Stimulated activated CD8-positive, alpha-beta memory T cell treated with anti-CD3 and anti-CD28 coated beads, Interleukin-15, amount 100 ng/mL, for 4 hours (primary cell): Measurements from ENCODE around the gene LDHD.
"Not testable (repeated sequence)": the region's sequence is repeated elsewhere in the genome, so short reads cannot be mapped to it uniquely, and the experiment has no call there.

Source experiments
- DNase-seq, 2 donors: peaks; one replicate each; pipeline ENCODE4 v3.0.0-alpha.2; 2020; ENCODE audit warnings: low read depth in 2 of 2

Gene LDHD

DNA sequence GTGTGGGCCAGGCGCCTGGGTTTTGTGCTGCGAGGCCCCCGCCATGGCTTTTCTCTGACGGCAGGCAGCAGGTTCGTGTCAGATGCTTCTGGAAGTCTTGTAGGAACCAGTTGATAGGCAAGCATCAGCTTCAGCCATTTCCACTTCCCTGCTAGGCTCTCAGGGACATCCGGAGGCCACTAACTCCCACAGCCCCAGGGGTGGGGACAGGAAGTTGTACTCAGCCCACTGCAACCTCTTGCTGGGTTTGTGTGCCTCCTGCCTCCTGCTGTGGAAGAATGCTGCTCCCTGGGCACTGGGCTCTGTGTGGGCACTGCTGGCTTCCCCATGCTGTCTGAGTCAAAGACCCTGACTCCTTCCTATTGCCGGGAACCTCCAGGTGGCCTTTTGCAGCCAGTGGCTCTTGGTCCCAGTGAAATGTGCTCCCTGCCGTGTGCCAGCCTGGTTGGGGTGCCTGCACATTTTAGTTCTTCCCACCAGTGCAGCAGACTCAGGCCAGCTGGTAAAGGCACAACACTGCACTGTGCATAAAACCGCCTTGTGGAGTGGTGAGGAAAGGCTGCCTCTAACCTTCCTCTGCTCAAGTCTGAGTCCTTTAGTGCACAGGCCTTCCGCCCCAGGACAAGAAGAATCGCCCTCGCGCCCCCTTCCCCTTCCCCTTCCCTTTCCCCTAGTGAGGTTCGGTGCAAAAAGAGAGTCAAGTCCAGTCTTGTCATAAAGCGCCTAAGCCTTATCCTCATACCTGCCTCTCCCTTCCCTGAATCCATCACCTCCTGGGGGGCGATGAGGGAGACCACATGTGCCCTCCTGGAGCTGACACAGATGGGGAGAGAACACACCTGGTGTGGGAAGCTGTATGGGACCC, 16.6 kb downstream of the LDHD start:
- DNase-seq: no peak

DNA sequence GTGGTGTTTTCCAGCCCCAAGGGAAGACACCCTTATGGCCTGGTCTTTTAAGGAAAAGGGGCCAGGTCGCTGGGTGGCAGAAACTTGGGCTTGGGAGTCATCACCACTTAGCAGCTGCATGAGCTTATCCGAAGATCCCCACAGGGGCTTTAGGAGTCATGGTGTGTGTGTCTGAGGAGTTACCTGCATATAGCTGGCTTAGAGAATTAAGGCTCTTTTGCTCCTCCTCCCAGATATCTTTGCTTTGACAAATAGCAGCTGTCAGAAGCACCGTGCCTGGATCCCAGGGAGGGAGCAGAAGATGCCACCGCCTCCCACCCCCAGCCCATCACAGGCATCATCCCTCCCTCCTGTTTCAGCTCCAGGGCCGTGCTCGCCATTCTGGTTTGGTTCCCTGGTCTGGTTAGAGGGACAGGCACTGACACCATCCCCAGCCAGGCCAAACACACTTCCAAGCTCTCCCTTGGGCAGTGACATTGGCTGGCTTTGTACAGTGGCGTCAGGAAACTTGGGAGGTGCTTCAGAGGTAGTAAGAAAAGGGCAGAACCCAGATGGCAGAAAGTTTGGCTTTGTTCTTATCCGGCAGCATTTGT, 17.4 kb downstream of the LDHD start:
- no peak for DNase-seq

DNA sequence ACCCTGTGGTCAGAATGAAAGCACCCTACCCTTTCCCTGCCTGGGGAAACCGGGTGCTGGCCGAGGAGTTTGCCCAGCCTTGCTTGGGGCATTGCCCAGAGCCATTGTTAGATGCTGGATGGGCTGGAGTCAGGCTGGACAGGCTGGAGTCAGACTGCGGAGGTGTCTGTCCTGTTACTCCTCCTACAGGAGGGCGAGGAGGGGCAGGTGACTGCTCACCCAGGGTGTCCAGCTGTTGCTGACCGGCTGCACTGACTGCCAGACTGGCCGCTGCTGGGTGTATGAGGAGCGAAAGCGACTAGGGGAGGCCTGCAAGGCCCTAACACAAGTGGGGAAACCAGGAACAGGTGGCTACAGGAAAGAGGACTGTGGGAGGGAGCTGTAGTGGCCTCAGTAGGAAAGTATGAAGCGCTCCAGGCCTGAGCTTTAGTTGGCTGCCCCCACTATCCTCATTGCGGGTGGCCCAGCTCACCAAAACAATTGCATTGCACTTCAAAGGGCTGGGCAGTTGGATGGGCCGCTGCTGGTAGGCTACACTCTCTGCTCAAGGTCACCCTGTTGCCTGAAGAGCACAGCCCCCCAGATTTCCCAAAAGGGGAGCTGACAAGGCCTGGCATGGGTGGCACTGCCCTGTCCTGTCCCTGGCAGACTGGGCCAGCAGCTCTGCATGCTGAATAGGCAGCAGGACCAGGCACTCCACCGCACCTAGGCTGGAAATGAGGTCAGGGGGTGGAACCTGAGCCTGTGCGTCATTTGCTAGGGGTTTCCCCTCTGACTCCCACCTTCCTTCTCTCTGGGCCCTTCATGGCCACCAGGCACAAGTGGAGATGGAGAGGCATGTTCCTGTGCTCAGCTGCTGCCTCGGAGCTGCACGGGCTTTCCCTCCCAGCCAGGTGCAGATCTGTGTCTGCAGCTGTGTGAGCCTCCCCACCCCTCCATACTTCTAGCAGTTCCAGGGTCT, 18.4 kb downstream of the LDHD start:
- DNase-seq: peak; percentile 41 to 48

DNA sequence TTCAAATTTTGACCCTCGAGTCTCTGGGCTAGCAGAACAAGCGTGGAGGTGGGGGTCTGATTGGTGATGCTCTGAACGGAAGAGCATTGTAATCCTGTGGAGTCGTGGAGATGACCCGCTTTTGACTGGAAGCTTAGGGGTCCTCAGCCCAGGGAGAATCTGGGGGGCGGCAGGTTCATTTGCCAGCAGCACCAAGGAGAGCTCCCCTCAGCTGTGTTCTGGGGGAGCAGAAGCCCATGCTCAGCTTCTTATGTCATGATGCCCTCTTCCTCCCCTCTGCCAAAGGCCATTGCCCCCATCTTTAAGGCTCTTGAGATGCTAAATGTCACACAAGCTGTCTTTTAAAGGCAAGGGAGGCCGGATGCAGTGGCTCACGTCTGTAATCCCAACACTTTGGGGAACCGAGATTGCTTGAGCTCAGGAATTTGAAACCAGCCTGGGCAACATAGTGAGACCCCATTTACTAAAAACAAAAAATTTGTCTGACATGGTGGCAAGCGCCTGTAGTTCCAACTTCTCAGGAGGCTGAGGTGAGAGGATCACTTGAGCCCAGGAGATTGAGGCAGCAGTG, 19.3 kb downstream of the LDHD start:
- no peak for DNase-seq

DNA sequence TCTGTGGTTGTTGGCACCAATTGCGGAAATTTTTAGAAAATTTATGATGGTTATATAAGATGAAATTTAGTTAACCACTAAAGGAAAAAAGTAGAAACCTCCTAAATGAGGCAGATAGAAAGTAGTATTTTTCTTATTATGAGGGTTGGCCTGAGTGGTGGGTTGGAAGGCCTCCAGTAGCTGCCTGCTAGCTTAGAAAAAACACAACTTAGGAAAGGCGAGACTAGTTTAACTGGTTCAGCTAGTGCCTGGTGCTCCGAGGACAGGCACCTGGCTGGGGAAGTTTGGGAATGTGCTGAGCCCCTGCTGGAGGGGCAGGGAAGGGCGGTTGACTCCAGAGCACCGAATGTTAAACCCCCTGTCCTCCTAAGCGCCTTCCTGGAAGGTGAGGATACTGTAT, 19.9 kb downstream of the LDHD start:
- no peak for DNase-seq

DNA sequence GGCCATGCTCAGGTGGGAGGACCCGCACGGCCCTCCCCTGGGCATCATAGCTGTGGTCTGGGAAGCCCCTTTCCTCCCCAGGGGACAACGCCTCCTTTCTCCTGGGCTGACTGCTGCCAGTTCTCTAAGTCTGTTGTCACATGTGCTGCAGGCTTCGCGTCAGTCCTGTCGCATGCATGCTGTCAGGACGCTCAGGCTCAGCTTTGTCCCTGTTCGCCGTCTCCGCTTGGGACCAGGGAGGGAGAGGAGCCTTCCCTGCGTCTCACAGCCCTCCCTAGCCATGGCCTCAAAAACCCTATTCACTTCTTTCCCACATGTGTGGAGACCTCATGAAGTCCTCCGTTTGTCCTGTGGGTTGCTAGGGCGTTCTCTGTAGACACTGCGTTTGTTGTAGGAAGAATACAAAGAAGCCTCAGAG, 21.4 kb downstream of the LDHD start:
- no peak for DNase-seq

DNA sequence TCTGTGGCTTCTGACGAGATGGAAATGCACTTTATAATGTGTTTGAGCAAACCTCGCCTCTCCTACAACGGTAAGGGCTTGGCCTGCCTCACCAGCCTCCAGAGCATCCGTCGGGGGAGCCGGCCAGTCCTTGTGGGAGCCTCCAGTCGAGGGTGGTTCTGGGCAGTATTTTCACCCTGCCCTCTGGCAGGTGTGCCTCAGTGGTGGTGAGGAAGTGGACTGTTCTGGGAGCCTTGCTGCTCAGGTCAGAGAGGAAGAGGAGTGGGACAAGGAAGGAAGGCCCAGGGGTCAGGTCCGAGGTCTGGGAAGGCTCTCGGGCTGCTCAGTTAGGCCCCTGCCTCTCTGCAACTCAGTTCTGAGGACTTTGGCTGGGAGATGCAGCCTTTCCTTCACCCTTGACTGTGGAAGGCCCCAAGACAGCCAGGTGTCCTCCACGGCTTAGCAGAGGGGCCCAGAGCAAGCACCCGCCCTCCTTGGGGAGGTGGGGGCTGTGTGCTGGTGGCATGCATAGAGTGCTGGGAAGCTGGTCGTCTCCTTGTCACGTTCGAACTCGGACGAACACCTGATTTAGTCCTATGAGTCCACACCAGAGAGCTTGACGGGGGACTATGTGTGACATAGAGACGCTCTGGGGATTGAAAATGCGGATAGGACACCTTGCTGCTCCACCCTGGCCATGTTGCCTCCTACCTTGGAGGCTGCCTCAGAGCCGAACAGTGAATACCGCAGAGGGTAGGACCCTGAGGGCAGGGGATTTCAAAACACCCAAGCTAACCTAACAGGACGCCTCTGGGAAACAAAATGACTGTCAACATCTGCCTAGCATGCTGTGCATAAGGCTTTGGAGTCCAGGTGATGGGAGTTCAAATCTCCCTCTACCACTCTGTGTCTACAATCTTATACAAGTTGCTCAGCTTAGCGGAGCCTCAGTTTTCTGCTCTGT, 22.7 kb downstream of the LDHD start:
- DNase-seq: no peak

DNA sequence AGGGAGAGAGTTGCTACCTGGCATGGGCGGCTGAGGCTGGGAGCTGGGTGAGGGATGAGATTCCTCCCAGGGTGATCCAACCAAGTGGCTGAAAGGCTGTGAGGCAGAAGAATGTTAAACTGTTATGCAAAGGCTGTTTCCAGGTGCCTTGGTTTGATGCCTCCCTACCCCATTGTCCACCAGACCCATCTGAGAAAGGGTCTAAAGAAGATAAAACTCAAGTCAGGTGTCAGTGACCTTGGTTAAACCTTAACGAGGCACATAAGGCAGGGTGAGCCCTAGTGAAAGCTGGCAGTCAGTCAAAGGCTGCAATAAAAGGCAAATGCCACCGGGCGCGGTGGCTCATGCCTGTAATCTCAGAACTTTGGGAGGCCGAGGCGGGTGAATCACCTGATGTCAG, 23.8 kb downstream of the LDHD start:
- DNase-seq: no peak

DNA sequence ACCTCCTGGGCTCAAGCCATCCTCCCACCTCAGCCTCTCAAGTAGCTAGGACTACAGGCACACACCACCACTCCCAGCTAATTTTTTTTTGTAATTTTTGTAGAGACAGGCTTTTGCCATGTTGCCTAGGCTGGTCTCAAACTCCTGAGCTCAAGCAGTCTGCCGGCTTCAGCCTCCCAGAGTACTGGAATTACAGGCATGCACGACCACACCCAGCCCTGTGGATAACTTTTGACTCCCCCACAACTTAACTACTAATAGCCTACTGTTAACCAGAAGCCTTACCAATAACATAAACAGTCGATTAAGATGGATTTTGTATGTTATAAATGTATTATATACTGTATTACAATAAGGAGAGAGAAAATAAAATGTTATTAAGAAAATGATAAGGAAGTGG, 25.0 kb downstream of the LDHD start:
- not testable (repeated sequence) for DNase-seq

DNA sequence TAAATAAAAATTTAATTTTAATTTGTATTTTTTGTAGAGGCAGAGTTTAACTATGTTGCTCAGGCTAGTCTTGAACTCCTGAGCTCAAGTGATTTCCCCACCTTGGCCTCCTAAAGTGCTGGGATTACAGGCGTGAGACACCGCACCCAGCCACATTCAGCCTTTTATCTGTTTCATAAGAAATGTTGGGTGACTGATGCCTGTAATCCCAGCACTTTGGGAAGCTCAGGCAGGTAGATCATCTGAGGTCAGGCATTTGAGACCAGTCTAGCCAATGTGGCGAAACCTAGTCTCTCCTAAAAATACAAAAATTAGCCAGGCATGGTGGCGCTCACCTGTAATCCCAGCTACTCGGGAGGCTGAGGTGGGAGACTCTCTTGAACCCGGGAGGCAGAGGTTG, 25.7 kb downstream of the LDHD start:
- not testable (repeated sequence) for DNase-seq

DNA sequence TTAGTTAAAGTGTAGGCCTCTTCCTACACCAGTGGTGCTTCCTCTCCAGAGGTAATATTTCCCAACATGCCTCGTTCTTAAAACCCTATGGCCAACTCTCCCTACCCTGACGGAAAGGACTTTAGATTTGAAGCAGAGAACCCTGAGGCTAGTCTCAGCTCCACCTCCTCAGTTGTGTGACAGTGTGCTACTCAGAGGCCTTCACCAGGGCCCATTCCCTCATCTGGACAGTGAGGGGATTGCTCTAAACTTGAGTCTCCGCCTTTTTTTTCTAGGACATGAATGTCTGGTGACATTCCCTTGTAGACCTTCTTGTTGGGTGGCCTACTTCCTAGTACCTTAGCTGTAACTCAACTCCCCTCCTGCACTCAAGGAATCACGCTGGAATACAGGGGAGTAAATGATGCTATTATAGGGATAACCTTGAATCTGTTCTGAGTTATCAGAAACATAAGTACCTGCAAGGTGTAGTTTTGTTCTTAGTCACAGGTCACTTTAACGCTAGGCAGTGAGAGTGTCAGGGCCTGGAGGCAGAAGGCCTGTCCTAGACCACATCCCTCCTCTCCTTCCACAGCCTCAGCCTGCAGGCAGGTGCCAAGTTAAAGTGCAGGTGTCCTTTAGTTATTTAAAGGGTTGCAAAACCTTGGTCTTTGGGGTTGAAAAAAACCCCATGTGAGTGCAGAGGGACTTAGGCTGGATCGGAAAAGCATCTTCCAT, 26.9 kb downstream of the LDHD start:
- no peak for DNase-seq

DNA sequence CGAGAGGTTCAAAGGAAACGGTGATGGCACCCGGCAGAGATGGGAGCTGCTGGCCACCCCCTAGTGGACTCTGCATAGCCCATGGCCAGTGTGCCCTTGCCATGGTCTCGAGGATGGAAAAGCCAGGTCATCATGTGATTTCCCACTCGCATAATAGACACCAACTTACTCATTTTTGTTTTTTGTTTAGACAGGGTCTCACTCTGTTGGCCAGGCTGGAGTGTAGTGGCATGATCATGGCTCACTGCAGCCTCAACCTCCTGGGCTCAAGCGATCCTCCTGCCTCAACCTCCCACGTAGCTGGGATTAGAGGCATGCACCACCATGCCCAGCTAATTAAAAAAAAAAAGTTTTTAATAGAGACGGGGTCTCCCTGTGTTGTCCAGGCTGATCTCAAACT, 27.6 kb downstream of the LDHD start:
- DNase-seq: no peak

DNA sequence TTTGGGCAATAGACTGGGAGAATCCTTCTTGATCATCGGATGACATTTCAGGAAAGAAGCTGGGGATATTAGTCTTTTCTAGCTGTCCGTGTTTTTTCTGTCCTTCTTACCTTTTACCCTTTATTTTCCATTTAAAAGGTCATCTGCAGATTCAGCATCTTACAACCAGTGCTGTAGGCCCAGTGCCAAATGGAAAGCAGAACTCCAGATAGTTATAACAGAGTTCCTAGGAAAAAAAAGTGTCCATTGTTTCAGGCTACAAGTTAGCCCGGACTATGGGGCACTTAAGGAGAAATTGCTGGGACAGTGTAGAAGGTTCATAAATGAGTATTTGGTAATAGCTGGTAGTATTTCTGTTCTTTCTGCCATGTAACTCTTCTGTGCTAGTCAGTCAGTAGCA, 28.4 kb downstream of the LDHD start:
- DNase-seq: no peak

DNA sequence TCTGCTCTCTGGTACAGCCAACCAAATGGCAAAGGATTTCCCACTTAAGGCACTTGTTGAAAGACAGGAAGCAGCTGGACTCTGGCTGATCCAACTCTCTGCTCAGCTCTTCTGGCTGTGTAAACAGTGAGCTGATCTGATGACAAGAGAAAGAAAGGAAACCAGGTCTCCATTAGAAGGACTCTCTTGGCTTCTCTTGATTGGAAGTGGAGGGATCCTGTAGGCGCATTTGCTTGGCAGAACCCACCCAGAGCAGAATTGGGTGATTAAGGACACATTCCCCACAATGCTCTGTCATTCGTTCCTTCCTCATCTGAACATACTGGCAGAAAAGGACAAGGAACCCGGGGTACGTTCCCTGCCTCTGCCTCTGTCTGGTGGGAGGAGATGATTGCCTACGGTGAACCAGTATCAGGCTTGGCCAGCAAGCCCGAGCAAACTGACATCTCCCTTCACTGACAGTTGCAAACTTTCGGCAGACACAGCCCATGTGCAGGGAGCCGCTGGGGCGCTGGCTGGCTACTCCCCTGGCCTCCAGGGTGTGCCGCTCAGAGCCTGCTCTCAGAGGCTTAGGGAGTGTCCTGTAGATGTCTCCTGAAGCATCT, 29.1 kb downstream of the LDHD start:
- DNase-seq: no peak

DNA sequence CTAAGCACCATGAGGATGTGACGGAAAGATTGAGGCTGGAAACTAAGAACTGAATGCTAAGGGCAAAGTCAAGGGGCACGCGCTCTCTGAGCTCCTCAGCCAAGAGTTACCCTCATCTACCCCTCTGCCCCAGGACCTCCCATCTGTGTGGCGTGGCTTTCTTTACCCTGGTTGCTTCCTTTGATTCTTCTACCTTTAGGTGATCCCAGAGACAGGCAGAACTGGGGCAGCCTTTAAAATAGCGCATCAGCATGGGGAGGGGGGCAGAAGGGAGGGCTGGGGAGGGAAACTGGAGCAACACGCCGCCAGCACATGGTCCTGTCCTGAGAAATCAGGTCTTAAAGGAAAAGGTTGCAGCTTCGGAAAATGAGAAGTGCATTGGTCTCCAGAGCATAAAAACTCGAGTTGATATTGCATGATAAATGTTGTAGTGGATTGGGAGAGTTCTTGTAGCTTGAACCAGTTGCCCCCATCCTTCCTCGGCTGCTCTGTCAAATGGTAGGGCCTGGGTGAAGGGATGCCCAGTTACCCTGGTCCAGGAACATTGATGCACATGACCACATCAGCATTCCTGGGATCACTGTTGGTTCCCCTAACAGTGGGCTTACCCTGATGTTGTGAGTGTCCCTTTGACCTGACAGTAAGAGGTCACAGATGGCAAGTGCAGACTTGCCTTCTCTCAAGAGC, 29.7 kb downstream of the LDHD start:
- DNase-seq: no peak

DNA sequence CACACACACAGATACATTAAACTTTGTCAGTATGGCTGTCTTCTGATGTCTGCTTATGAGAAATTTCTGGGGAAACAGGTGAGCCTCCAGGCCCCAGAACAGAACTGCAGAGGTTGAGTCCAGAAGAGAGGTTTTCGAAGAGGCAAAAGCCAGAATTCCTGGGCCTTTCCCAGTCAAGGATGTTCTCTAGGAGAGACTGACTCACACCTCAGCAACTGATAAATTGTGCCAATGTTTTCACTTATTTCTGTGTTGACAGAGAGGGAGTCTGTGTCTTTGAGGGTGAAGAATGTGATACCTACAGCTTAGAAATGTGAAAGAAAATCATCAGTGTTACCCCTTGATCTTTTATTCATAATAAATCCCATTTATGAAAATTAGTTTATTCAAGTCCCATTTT, 30.3 kb downstream of the LDHD start:
- no peak for DNase-seq

DNA sequence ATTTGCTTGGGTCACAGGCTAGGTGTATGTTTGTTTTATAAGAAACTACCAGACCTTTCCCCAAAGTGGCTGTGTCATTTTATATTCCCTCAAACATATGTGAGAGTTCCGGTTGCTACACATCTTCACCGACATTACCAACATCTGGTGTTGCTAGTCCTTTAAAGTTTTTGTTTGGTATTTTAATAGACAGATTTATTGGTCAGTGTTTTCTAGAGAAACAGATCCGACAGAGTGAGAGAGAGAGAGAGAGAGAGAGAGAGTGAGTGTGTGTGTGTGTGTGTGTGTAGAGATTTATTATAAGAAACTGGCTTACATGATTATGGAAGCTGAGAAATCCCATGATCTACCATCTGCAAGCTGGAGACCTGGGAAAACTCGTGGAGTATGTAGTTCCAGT, 31.0 kb downstream of the LDHD start:
- no peak for DNase-seq

DNA sequence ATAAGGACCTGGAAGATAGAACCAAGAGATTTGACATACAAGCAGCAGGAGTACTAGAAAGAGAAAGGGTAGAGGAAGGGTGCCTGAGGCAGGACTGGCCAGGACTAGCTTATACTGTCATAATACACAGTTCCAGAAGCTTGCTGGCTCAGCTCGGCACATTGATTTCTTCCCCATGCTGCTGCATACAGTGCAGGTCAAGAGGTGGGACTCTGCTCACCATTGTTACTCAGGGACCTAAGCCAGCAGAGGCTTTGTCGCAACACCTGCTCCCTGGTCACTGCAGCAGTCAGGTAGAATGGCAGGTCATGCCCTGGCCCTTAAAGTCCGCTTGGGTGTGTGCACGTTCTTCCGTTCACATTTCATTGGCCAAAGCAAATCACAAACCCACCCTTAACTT, 32.8 kb downstream of the LDHD start:
- DNase-seq: no peak

DNA sequence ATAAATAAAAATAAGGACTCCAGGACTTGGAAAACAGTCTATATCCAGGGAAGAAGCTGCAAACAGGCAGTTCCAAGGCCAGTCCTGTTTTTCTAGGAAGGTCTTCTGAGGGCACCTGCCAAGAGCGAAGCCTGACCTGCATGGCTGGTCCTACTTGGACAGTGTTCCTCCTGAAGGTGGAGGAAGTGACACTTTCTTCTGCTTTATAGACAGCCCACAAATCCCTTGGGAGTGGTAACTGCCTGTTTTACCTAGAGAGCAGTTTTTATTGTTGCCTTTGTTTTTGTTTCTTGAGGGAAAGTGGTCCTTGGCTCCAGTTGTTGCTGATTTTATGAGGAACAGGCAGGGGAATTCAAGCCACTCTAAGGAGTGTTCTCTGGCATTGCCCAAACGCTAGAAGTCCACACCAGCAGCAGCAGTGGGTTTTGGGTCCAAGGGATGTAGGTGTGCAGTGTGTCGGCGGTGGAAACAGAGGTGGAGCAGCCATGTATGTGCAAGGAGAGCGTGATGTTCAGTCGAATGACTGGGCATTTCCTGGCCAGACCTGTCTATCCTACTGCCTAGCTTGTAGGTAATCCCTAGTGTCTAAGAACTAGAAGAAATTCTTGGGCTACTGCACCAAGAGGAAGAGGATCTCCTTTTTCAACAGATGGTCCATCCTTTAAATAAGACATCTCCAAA, 35.3 kb downstream of the LDHD start:
- DNase-seq: no peak
